Endodermal cell (in vitro differentiated cells): Measurements from ENCODE around the gene FBXL17. TPM values are rescaled to one million over a fixed set of nuclear protein-coding genes. Genes with fewer than 3 reads are reported as not detected.

ENCODE experiments used
- DNase-seq: peaks from one replicate; pipeline ENCODE4 v3.0.0-alpha.2; 2017
- H3K27ac ChIP-seq: 2 replicates; pipeline ENCODE4 v1.5.1; 2013; ENCODE audit warnings: mild to moderate bottlenecking, low read depth, low read length, moderate library complexity
- H3K27me3 ChIP-seq: 2 replicates; pipeline ENCODE4 v1.6.1; 2013; ENCODE audit warnings: mild to moderate bottlenecking, low read length, moderate library complexity; ENCODE audit not compliant: insufficient read depth, control insufficient read depth, poor library complexity, severe bottlenecking
- H3K36me3 ChIP-seq: 2 replicates; pipeline ENCODE4 v1.7.0; 2013; ENCODE audit warnings: mild to moderate bottlenecking, low read length, moderate library complexity; ENCODE audit not compliant: control insufficient read depth, insufficient read depth
- H3K4me1 ChIP-seq: one replicate; pipeline ENCODE4 v1.7.0; 2013; ENCODE audit warnings: low read length; ENCODE audit not compliant: control insufficient read depth, insufficient read depth
- H3K4me3 ChIP-seq: 2 replicates; pipeline ENCODE4 v1.5.1; 2013; ENCODE audit warnings: mild to moderate bottlenecking, low read length, moderate library complexity
- H3K9ac ChIP-seq: 2 replicates; pipeline ENCODE4 v1.6.1; 2013; ENCODE audit warnings: mild to moderate bottlenecking, low read length, moderate library complexity; ENCODE audit not compliant: poor library complexity, severe bottlenecking; ENCODE audit errors: extremely low read depth
- H3K9me3 ChIP-seq: 2 replicates; pipeline ENCODE4 v1.6.1; 2013; ENCODE audit warnings: mild to moderate bottlenecking, low read length, moderate library complexity; ENCODE audit not compliant: control insufficient read depth
- H3K27ac Mint-ChIP-seq: 2 replicates; pipeline ENCODE4 v1.8.0; 2020; ENCODE audit warnings: mixed read lengths
- H3K27me3 Mint-ChIP-seq: 2 replicates; pipeline ENCODE4 v1.8.0; 2021; ENCODE audit warnings: mild to moderate bottlenecking, mixed read lengths; ENCODE audit not compliant: insufficient read depth
- H3K36me3 Mint-ChIP-seq: 2 replicates; pipeline ENCODE4 v1.8.0; 2020; ENCODE audit warnings: low read depth, mixed read lengths
- H3K4me1 Mint-ChIP-seq: 2 replicates; pipeline ENCODE4 v1.8.0; 2020; ENCODE audit warnings: mixed read lengths
- H3K4me3 Mint-ChIP-seq: 2 replicates; pipeline ENCODE4 v1.8.0; 2020; ENCODE audit warnings: mild to moderate bottlenecking, moderate library complexity, mixed read lengths
- H3K9me3 Mint-ChIP-seq: 2 replicates; pipeline ENCODE4 v1.8.0; 2020; ENCODE audit warnings: mild to moderate bottlenecking, mixed read lengths
- WGBS, 2 experiments: methylation state at CpG; one replicate each; pipeline versions ENCODE4 v1.1.5 to v1.1.7; 2013; ENCODE audit warnings: missing lambda C conversion rate in 2 of 2, mixed read lengths in 1 of 2; ENCODE audit not compliant: insufficient coverage in 1 of 2, insufficient read length in 1 of 2; 5-methylcytosine and 5-hydroxymethylcytosine counted together
- total RNA-seq, 2 donors: library from RNA; stranded (reverse); fragmentation: NEBNext Ultra II Directional in 1 of 2; extraction: Animal tissue kit (Norgen Biotek cat#: 25700) in 1 of 2; gene quantifications; 2 replicates in 1 of 2; 3 replicates in 1 of 2; pipeline ENCODE4 v1.2.1, GENCODE V29; 2021
- TF ChIP-seq, protein P1 (sequence below): fragments of 200-600 bp; sonication (generic); conservative IDR thresholded peaks from 2 replicates; pipeline ENCODE4 v1.5.0; 2021; ENCODE audit warnings: antibody characterized with exemption, mild to moderate bottlenecking

The FBXL17 gene
- total RNA-seq, 2 donors from 2014 or later: 7.4 to 8.6 TPM

GRCh38 chr5:108104448-108104847 is 277.4 kb downstream of the FBXL17 start:
- no CpG with 5 or more reads among the region's 1 CpG for WGBS, 2 experiments
- TF ChIP-seq, protein P1, sequence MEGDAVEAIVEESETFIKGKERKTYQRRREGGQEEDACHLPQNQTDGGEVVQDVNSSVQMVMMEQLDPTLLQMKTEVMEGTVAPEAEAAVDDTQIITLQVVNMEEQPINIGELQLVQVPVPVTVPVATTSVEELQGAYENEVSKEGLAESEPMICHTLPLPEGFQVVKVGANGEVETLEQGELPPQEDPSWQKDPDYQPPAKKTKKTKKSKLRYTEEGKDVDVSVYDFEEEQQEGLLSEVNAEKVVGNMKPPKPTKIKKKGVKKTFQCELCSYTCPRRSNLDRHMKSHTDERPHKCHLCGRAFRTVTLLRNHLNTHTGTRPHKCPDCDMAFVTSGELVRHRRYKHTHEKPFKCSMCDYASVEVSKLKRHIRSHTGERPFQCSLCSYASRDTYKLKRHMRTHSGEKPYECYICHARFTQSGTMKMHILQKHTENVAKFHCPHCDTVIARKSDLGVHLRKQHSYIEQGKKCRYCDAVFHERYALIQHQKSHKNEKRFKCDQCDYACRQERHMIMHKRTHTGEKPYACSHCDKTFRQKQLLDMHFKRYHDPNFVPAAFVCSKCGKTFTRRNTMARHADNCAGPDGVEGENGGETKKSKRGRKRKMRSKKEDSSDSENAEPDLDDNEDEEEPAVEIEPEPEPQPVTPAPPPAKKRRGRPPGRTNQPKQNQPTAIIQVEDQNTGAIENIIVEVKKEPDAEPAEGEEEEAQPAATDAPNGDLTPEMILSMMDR: no peak

GRCh38 chr5:108102463-108102862 is 279.4 kb downstream of the FBXL17 start:
- H3K27me3 ChIP-seq: no peaks in the 10 kb centered on the region
- TF ChIP-seq, protein P1: no peak
- DNase-seq: no peak
- Mint-ChIP-seq H3K27ac (no peak overlapping the region), H3K36me3 (peaks cover 4% of the 10 kb centered on the region), H3K4me3 (no peak overlapping the region), H3K27me3 (no peaks in the 10 kb centered on the region), H3K9me3 (no peaks in the 10 kb centered on the region), H3K4me1 (peaks cover 3% of the 10 kb centered on the region)
- H3K27ac ChIP-seq: no peak overlapping the region
- no peak overlapping the region for H3K4me3 ChIP-seq
- no peak overlapping the region for H3K9ac ChIP-seq
- no peaks in the 10 kb centered on the region for H3K4me1 ChIP-seq
- WGBS, 2 experiments: 97% methylated on average over 3 of the region's 3 CpGs; no CpG with 5 or more reads in 1 of the 2 experiments
- no peaks in the 10 kb centered on the region for H3K36me3 ChIP-seq
- H3K9me3 ChIP-seq: peaks cover 5% of the 10 kb centered on the region

More at GRCh38 chr5:108104448-108104847, 277.4 kb downstream of the FBXL17 start:
- no peaks in the 10 kb centered on the region for H3K27me3 Mint-ChIP-seq
- H3K27ac Mint-ChIP-seq: no peak overlapping the region
- H3K36me3 ChIP-seq: no peaks in the 10 kb centered on the region
- H3K9me3 ChIP-seq: peaks cover 5% of the 10 kb centered on the region
- no peak overlapping the region for H3K4me3 ChIP-seq
- no peaks in the 10 kb centered on the region for H3K9me3 Mint-ChIP-seq
- H3K9ac ChIP-seq: no peak overlapping the region
- no peak overlapping the region for H3K4me3 Mint-ChIP-seq
- H3K27me3 ChIP-seq: no peaks in the 10 kb centered on the region
- peaks cover 4% of the 10 kb centered on the region for H3K36me3 Mint-ChIP-seq
- no peak for DNase-seq
- H3K27ac ChIP-seq: no peak overlapping the region
- peaks cover 3% of the 10 kb centered on the region for H3K4me1 Mint-ChIP-seq
- no peaks in the 10 kb centered on the region for H3K4me1 ChIP-seq

DNA sequence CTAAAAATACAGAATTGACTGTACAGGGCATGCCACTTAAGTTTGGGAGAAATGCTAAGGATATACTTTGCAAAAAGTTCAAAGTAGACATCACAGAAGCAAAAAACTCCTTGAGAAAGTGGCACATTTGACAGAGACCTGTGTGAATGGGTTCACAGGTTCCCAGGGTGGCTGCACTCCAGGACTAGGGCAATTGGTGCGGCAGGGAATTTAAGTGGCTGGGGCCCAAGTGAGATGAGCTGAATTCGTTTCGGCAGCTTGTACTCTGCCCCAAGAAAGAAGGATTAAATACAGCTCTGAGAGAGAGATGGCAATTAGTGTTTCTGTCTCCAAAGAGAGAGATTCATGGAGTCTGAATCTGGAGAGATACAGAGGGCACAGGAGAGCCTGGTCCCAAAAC is 280.1 kb downstream of the FBXL17 start:
- peaks cover 5% of the 10 kb centered on the region for H3K9me3 ChIP-seq
- H3K4me1 ChIP-seq: no peaks in the 10 kb centered on the region
- H3K27ac Mint-ChIP-seq: peak overlapping the region; percentile 91
- H3K9me3 Mint-ChIP-seq: no peaks in the 10 kb centered on the region
- peaks cover 4% of the 10 kb centered on the region for H3K36me3 Mint-ChIP-seq
- H3K4me1 Mint-ChIP-seq: peaks cover 3% of the 10 kb centered on the region
- no peaks in the 10 kb centered on the region for H3K27me3 ChIP-seq
- H3K27me3 Mint-ChIP-seq: no peaks in the 10 kb centered on the region
- no peak overlapping the region for H3K4me3 Mint-ChIP-seq
- H3K9ac ChIP-seq: no peak overlapping the region
- WGBS, 2 experiments: 86 to 87% methylated on average over 3 of the region's 3 CpGs
- H3K36me3 ChIP-seq: no peaks in the 10 kb centered on the region
- H3K27ac ChIP-seq: no peak overlapping the region
- H3K4me3 ChIP-seq: no peak overlapping the region
- peak; percentile 54 for DNase-seq
- TF ChIP-seq, protein P1: no peak
